ENCODE results near the gene FGF5. TPM values are rescaled to one million over a fixed set of nuclear protein-coding genes. Genes with fewer than 3 reads are reported as not detected.
"Not testable (repeated sequence)": the region's sequence is repeated elsewhere in the genome, so short reads cannot be mapped to it uniquely, and the experiment has no call there.

The FGF5 gene
- total RNA-seq, 1 experiment from 2014 or later, result 1.3 TPM

- DNase-seq (ENCODE audit: low spot score), result no peak
Measured at GRCh38 chr4:80254114-80254513, 12.3 kb upstream of the FGF5 start.

- no peak for DNase-seq (ENCODE audit: low spot score)
Measured at GRCh38 chr4:80255329-80256095, 11.0 kb upstream of the FGF5 start.

DNA sequence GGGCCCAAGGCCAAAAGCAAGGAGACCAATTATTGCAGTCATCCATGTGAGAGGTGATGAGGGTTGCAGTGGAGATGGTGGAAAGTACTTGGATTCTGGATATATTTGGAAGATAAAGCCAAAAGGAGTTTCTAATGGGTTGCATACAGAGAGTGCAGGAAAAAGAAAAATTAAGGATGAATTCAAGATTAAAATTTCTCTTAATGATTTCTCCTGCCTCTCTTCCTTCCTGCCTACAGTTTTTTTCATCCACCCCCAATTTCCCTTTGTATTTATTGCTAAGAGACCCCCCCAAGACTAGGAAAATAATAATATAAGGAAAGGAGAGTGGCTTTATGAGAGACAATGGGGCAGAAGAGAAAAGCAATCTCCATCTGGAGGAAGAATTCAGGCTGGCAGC, 8.6 kb upstream of the FGF5 start:
- no peak for DNase-seq (ENCODE audit: low spot score)

- no peak for DNase-seq (ENCODE audit: low spot score)
Measured at GRCh38 chr4:80259012-80259411, 7.5 kb upstream of the FGF5 start.

DNA sequence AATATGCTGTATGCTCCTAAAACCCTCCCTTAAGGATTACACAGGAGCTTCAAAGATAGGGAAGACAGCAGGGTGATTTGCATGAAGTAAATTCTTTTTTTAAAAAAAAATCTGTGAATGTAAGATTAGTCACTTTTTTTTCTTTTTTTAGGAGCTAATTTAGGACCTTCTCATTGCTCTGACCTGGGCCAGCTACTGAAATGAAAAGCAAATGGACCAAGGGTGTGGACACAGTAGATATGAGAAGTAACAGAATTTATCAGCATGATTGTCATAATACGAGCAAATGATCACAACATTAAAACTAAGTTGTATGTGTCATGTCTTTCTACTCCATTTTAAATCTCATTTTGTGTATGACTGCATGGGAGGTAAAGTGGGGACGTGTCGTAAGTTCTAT, 6.6 kb upstream of the FGF5 start:
- DNase-seq (ENCODE audit: low spot score), result no peak

- no peak for DNase-seq (ENCODE audit: low spot score)
Measured at GRCh38 chr4:80261989-80262600, 4.4 kb upstream of the FGF5 start.

DNA sequence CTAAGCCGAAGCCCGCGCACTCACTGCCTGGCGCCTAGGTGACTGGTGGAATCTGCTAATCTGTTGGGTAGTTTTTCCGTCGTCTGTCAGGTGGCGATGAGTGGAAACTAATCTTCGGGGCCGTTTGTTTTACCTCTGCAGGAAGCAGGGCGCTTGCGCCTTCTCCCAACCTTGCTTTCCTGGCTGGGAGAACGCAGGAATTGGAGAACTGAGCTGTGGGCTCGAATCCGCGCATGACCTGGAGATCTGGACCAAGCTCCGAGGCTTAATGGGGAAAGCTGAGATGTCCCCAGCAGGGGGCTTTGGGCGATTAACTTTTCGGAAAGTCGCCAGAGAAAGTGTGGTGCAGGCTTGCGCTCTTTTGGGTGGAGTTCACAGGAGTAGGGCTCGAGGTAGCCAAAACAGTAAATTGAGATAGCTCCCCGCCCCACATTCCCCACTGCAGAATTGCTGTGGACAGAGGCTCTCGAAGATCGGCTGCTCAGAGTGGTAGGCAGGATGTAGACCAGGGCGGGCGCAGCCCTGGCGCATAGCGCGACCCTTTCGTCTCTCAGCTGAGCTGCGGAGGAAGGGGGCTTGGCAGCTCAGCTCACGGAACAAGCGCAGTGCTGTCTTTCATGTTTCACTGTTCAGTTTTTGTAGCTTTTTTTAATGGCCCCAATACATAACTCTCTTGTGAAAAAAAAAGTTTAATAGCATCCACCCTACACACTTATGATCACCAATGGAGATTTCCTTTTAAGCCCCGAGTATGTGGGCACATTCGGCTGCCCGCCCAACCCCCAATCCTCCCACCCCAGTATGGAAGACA, 2.7 kb upstream of the FGF5 start:
- DNase-seq (ENCODE audit: low spot score), result no peak

DNA sequence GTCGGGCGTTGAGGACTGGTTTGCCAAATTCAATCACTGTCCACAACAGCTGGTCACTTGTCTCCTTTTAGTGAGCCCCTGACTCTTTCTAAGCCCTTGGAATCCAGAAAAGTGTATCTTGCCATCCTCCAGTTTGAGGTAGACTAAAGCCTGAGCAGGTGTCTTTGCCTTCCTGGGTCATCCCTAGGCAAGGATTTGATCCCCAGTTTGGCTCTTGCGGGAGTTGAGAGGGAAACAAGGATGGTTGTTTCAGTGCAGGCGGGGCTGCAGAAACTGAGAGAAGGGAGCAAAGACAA, 2.2 kb upstream of the FGF5 start:
- DNase-seq (ENCODE audit: low spot score), result no peak

GRCh38 chr4:80264825-80265224, 1.6 kb upstream of the FGF5 start:
- DNase-seq (ENCODE audit: low spot score), result no peak

GRCh38 chr4:80265571-80266252, 752 bp upstream of the FGF5 start:
- DNase-seq (ENCODE audit: low spot score), result peak; percentile 15

- DNase-seq (ENCODE audit: low spot score), result peak; percentile 12
Measured at GRCh38 chr4:80266902-80267380, 477 bp downstream of the FGF5 start.

DNA sequence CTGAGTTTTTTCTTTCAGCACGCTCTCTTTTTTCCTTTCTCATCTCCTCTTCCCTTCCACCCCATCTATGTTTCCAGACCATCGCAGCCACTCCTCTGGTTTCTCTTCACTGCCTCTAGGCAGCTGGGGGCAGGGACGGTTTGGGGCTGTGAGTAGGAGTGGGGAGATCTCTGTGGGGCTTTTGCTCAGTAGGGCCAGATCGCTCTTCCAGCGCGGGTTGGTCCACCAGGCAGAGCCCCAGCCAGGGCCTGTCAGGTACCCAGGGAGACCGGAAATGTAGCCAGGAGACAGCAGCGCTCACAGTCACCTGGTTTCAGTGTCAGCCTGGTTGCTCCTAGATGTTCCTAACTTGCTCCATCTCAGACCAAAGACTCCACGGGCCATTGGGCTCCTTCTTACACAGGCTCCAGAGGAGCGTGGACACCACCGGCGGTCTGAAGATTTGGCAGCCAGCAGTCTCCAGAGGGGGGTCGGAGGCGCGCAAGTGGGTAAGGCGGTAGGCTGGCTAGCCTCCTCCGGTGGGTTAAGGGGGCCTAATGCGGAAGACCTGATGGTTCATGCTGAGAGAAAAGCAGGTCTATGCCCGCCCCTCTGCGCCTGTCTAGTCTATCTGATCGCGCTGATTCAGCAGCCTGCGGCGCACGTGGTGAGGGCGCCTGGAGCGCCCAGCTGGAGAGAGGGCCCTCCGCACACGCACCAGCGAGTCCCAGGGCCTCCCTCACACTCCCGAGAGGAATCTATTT, 1.8 kb downstream of the FGF5 start:
- no peak for DNase-seq (ENCODE audit: low spot score)

DNA sequence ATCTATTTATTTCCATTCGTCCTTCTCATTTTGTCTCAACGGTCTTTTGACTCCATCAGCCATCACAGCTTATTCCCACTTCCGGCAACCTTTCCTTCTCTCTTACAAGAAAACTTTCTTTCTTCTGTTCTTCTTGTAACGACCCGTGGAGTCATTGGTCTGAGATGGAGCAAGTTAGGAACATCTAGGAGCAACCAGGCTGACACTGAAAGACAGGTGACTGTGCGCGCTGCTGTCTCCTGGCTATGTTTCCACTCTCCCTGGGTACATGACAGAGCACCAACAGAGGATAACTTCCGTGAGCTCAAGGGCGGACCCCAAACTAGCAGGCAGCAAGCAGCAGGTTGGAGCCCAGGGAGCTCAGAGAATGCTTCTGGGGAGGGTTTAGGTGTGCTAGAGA, 2.5 kb downstream of the FGF5 start:
- no peak for DNase-seq (ENCODE audit: low spot score)

DNA sequence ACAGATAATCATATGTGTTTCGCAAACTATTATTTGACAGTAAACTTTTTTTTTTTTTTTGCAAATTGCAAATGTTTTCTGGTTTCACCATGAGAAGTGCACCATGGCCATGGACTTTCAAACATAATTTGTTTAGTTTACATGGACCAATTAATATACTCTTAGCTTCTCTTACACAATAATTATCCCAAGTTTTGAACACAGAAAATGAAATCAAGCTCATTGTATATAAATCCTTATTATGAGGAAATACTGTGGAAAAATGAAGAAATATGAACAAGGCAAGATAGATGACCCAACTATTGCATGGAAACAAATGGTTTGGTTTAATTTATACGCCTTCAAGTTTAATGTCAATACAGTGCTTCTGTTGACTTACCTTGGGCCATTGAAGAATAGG, 3.9 kb downstream of the FGF5 start:
- DNase-seq (ENCODE audit: low spot score), result no peak

DNA sequence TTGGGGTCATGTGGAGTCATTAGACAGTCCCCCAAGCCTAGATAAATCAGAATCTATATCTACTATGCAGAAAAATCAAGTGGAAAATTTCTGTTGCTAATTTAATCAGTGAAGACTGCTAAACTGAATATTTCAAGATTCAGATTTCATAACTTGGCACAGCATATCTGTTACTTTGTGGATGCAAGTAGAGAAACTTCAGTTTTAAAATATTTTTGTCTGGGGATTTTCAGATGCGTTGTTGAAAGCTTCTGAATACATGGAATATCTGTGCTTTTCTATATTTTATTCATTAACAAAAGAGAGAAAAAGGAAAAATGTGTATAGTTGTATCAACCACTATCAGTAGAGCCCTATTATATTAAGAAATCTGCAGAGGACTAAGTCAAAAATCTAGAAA, 4.4 kb downstream of the FGF5 start:
- DNase-seq (ENCODE audit: low spot score), result no peak

- no peak for DNase-seq (ENCODE audit: low spot score)
Measured at GRCh38 chr4:80271801-80272200, 5.3 kb downstream of the FGF5 start.

DNA sequence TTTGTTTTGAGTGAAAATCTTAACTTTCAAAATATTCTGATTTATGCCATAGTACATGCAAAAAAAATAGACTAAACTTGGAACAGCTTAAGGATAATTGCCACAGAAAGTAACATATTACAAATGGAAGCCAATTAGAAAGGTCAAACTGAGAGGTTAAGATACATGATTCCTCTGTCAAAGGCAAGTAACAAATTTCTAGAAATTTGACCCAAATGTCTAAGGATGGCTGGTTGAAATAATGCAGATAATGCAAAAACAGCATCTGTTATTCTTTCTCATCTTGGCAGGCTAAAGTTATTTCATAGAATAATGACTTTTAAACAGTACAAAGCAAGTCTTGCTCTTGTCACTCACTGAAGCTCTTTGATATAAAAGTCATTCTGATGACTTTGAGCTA, 10.5 kb downstream of the FGF5 start:
- no peak for DNase-seq (ENCODE audit: low spot score)

DNA sequence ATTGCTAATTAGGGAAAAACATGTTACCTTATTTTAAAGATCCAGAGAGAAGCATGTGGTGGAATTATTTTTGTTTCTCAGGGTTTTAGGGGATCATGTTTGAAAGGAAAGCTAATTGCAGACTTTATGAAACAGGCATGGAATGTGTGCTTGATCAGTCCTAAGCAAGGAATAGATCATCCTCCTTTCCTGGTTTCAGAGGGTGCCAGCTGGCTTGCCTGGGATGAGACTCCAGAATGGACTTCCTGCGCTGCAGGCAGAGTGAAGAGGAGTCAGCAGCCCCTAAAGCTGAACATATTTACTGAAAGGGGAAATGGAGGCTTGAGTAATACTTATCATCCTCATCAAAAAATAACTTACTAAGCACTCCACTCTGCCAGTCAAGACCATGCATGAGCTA, 13.3 kb downstream of the FGF5 start:
- no peak for DNase-seq (ENCODE audit: low spot score)

GRCh38 chr4:80286451-80286850, 20.0 kb downstream of the FGF5 start:
- no peak for DNase-seq (ENCODE audit: low spot score)

- not testable (repeated sequence) for DNase-seq (ENCODE audit: low spot score)
Measured at GRCh38 chr4:80290665-80291064, 24.2 kb downstream of the FGF5 start.

DNA sequence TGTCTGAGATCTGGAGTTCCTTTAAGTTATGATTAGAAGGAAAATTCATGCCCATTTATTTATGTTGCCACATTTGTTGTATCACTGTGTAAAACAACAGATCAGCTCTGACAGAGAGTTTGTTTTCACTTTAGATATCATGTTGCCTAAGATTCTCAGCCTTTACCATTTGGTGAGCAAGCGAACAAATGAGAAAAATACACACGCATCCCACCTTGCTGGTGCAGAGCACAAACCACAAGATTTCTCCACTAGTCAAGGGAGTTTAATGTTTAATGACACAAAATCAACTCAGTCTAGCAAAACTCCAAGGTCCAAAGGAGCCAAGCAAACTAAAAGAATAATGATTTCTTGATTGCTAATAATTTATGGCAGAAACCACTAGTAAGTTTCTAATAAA, 27.7 kb downstream of the FGF5 start:
- no peak for DNase-seq (ENCODE audit: low spot score)

- no peak for DNase-seq (ENCODE audit: low spot score)
Measured at GRCh38 chr4:80295336-80295735, 28.9 kb downstream of the FGF5 start.
